HG02840 (cell line): ENCODE results near the gene IL1R2.
"Not testable (repeated sequence)": the region's sequence is repeated elsewhere in the genome, so short reads cannot be mapped to it uniquely, and the experiment has no call there.

Experiments
- ATAC-seq: cut with Tn5 transposase; IDR thresholded peaks from one replicate; pipeline ENCODE4 v1.9.1; 2021; ENCODE audit warnings: mild to moderate bottlenecking, moderate library complexity, moderate number of reproducible peaks; ENCODE audit not compliant: unreplicated experiment, low FRiP score

Gene IL1R2

DNA sequence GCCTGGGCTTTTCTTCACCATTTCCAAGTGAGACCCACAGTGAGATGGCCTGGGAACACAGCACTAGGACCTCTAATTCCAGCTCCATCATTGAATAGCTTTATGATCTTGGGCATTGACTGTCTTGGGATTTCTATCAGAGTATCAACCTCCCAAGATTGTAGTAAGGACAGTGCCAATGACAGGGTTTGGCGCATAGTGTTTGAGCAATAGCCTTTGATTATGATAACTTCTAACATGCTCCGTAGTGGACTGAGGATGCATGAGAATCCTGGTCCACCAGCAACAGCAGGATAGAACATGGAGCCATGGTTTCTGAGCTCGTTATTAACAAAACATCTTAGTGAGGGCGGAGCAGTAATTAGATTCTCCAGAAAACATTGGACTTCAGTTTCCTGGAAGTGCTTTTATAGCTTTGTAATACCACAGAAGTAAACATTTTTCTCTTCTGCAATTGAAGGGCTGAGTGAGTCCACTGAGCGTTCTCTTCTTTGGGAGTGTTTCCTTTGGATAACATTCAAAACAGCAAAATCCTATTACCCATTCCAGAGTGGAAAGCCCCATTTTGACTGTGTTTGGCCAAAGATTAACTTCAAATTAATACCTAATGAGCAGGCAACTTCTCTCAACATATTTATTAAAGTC lies 63.7 kb downstream of the IL1R2 start:
- ATAC-seq: no peak

- ATAC-seq: no peak
Observed at GRCh38 chr2:102056079-102056581, 64.4 kb downstream of the IL1R2 start.

DNA sequence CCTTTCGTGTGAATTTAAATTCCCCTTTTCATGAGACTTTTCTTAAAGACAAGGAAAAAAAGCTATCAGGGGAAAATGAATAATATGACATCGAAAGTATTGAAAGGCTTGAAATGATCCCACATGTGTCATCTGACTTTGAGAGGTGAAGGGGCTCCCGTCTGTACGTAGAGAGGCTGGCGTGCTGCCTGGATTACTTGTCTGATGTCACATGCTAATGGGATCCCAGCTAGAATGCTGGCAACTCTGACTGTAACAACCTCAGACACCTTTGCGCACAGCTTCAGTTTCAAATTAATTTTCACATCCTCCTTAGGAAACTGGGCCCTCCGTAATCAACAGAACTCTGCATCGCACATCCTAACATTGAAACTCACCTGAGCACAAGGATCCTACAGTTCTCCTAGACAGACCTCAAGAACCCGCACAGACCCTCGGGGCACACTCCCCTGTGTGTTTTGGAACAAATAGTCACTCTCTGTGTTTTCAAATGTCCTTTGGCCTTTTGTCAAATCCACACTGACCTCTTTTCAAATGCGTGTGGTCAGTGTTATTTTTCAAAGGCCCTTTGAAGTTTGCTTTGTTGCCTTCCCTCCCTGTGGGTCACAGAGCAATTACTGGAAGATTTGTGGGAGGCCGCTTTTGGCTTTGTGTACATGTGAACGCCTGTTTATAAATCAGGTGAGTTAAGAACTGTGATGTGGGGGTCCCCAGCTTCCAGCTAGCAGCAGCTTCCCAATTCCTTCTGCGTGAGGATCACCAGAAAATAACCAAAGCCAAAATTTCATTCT lies 65.9 kb downstream of the IL1R2 start:
- ATAC-seq: no peak

GRCh38 chr2:102058293-102058833 lies 66.6 kb downstream of the IL1R2 start:
- no peak for ATAC-seq

DNA sequence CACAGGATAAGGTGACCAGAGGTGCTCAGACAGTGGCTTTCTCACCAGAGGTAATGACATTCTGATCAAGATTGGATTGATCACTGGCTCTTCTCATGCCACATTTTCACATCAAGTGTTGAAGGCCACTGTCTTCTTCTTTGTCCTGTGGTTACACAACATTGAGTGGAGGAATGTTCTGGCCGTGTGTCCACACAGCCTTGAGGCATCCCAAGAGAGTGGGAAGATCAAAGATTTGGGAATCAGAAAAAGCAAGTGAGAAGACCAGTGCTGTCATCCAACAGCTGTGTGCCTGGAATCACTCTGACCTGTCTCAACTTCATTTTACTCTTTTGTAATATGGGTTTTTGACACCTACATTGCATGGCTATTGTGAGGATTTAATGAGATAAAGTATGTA lies 67.4 kb downstream of the IL1R2 start:
- no peak for ATAC-seq

- no peak for ATAC-seq
Observed at GRCh38 chr2:102060047-102060446, 68.3 kb downstream of the IL1R2 start.

GRCh38 chr2:102060792-102061191 lies 69.0 kb downstream of the IL1R2 start:
- no peak for ATAC-seq

- ATAC-seq: no peak
Observed at GRCh38 chr2:102061286-102061699, 69.5 kb downstream of the IL1R2 start.

- no peak for ATAC-seq
Observed at GRCh38 chr2:102061962-102062795, 70.4 kb downstream of the IL1R2 start.

GRCh38 chr2:102062802-102063201 lies 71.0 kb downstream of the IL1R2 start:
- no peak for ATAC-seq

GRCh38 chr2:102063487-102063911 lies 71.7 kb downstream of the IL1R2 start:
- ATAC-seq: no peak

GRCh38 chr2:102063941-102064678 lies 72.3 kb downstream of the IL1R2 start:
- ATAC-seq: no peak

DNA sequence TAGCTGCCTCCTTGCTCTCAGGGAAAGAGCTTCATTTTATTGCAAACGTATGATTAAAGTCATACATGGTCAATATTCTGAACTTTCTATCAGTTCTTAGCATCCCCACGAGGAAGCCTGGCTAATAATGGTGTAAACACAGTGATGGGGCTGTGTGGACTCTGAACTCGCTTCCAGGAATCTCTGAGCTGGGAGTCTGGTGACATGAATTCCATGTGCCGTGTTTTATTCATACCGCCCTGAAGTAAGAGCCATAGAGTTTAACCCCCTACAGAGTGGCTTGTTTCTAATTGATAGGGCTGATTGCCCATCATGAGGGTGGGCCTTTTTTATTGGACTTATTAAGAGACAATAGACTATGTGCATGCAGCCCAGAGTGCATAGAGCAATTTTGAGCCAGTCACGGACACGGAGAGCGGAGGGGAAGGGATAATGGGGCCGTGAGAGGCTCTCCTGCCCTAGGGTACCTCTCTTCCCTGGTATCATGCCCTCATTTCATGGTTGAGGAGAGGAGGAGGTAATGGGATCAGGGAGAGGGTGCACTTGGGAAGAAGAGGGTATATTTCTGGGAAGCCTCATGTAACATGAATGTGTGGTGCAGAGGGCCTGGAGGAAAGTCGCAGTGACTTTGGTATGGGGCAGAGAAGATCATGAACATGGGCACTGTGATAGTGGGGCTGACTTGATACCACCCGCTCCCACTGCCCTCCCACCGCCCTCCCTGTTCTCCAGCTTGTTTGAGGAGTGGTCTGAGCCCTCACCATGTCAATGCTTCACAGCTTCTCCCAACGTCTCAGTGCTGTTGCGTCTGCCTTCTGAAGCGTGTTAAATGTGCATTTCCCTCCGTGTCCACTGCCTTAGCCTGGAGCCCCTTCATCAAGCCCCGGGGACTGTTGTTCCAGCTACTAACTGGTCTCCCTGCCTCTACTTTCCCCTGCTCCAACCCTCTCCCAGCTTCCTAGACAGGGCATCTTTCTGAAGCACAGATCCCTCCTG lies 73.2 kb downstream of the IL1R2 start:
- ATAC-seq: no peak

DNA sequence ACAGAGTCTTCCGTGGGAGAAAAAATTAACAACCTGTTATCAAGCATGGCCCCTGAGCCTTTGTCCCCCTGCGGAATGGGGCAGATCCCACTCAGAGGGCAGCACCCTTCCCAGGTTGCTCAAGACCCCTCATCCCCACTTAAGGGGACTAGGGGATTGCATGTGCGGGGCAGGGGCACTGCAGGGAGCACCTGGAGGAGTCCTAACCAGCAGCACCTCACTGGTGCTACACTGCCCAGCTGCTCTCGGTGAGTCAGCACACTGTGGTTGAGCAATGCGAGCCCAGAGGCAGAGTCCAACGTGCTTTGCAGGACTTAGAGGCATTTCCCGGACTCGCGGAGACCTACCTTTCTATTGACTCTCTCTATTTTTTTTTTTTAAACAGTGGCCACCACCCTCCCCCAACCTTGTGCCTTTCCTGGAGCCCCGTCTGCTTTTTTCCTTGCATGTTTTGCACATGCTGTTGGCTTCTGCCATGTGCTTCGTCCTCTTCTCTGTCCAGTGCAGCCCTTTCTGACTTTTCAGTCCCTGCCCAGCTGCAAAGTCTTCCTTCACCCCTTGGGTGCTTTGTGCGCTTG lies 74.0 kb downstream of the IL1R2 start:
- ATAC-seq: no peak

GRCh38 chr2:102066554-102066953 lies 74.8 kb downstream of the IL1R2 start:
- no peak for ATAC-seq

DNA sequence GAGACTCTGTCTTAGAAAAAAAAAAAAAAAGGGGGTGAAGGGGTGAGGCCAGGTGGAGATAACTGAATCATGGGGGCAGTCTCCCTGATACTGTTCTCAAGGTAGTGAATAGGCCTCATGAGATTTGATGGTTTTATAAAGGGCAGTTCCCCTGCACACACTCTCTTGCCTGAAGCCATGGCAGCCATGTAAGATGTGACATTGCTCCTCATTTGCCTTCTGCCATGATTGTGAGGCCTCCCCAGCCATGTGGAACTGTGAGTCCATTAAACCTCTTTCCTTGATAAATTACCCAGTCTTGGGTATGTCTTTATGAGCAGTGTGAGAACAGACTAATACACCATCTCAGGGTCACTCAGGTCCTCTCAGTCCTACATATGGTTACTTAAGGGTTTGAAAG lies 76.4 kb downstream of the IL1R2 start:
- ATAC-seq: not testable (repeated sequence)

DNA sequence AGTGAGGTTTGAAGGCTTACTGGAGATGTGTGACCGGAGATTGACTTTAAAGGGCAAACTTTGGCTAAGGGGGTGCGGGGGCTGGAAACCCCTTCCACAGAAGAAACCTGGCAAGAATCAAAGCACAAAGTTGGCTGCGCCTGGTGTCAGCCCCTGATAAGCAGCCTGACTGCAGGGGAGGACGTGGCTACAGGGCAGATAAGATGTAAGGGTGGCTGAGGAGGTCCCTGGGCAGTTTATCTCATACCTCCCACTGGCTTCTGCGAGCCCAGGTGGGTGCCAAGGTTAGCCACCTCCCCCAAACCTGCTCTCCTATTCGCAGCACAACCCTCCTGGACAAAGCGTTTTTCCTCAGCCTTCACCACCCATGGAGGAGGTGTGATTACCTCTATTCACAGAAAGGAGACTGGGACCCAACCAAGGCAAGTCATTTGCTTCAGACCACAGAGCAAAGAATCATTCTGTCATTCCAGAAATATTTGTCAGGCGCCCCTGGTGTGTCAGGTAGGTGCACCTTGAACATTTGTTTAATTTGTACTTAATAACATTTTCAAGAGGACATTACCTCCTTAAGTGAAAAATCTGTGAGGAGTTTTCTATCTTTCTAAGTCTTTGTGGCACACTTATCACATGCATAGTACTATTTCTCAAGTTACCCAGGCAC lies 77.7 kb downstream of the IL1R2 start:
- no peak for ATAC-seq

DNA sequence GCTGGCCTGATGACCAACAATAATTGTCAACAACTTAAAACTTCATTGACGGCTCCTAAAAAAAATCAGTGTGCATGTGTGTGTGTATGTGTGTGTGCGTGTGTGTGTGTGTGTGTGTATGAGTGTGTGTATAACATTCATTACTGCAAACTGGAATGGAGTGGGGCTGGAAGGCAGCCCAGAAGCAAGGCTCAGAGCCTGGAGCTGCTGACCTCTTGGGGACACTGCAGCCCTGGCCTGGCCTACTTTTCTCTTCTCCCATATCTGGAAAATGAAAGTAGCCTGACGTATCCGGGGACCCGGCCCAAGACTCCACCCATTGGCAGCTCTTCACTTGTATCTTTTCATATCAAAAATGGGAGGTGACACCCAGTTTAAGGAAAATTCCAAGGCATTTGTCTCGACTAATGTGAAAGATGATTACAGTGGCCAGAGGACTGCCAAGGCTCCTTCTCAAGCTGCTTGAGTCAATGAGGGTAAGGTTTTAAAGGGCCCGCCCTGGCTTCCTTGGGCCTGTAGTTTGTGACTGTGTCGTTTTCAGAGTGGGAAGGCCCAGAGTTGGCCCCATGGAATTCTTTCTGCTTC lies 78.4 kb downstream of the IL1R2 start:
- ATAC-seq: no peak
